ENCODE results near the gene PRND. TPM values are rescaled to one million over a fixed set of nuclear protein-coding genes. Genes with fewer than 3 reads are reported as not detected.

Gene PRND
- total and polyA plus RNA-seq, 2 of the 8 experiments (the other 6 are each of a cell fraction or from before 2014, with no cell fraction given): 0.09 to 0.11 TPM

DNA sequence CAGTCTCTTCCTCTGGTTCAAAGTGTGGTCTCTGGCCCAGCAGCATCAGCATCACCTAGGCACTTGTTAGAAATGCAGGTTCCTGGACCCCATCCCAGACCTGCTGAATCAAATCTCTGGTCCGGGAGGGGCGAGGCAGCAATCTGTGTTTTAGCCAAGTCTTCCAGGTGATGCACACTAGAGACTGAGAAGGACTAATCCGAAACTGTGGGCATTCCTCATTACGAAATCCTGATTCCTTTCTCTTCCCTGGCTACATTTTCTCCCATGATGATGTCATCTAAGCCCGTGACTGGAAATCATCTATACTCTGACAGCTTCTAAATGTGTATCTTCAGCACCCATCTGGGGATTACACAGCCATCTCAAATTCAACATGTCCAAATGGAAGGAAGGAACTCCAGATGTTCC lies 39.7 kb upstream of the PRND start (continued):
- no peak for TF ChIP-seq RFX5 (IDR thresholded peaks at IDR 0.05; ENCODE audit: borderline replicate concordance, low read depth, low read length)
- TF ChIP-seq ASH2L (IDR thresholded peaks at IDR 0.05; ENCODE audit: low read length): no peak
- no peak for TF ChIP-seq POLR2AphosphoS5 (IDR thresholded peaks at IDR 0.05; ENCODE audit: low read depth, low read length)
- no peak for TF ChIP-seq SIN3A (conservative IDR thresholded peaks at IDR 0.05 in 1 of 2, IDR thresholded peaks at IDR 0.05 in 1 of 2; ENCODE audit: low read depth in 1 of 2, low read length in 2 of 2)
- TF ChIP-seq BRCA1 (IDR thresholded peaks at IDR 0.05; ENCODE audit: low read depth, low read length): no peak
- no peak for TF ChIP-seq FOSL1 (IDR thresholded peaks at IDR 0.05; ENCODE audit: insufficient read depth, low read depth, low read length)
- no peak for TF ChIP-seq HDAC2 (IDR thresholded peaks at IDR 0.05; ENCODE audit: borderline replicate concordance in 1 of 2, low read depth in 2 of 2, low read length in 2 of 2)
- TF ChIP-seq TEAD4 (IDR thresholded peaks at IDR 0.05; ENCODE audit: low read depth, low read length): no peak
